ENCODE measurements around the gene TXNDC2. TPM values are rescaled to one million over a fixed set of nuclear protein-coding genes. Genes with fewer than 3 reads are reported as not detected.

TXNDC2 gene
- total and polyA plus RNA-seq, 10 of the 15 experiments (the other 5 are each of a cell fraction or from before 2014, with no cell fraction given), result 0.04 to 0.07 (median 0.06) TPM; not detected in 7

DNA sequence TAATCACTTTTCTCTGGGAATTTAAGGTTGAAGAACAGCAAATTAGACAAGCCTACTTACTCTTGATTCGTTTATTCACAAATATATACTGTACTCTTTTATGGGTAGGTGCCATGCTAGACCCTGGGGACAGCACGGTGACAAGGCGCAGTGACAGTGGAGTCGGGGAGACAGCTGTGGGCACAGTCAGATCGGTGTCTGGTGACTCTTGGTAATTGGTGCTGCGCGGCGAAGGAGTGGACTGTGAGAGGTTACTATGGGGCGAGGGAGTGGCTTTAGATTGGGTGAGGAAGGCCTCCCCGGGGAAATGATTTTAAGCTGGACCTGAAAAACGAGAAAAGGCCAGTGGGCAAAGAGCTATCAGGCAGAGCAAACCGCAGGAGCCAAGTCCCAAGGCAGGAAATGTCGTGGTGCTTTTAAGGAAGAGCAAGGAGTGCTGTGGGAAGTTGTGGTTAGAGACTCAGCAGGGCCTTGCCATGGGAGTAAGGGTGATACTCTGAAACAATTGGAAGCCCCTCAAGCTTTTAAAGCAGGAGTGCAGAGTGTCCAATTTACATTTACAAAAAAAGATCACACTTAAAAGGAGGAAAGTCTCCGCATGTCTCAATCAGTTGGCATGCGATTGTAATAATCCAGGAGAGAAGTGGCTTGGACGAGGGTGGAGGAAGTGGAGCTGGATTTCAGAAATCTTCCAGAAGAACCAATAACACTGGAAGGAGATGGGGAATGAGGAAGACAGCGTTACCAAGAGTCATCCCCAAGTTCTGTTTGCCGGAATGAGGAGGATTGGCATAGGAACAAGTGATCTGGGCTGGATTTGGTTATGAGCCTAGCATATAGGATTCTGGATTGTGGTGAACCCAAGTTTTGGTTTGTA, 36.1 kb upstream of the TXNDC2 start:
- no peak overlapping the region for H3K9ac ChIP-seq (ENCODE audit: control insufficient read depth, insufficient read depth, low read length)
- H3K4me2 ChIP-seq (ENCODE audit: control insufficient read depth, insufficient read depth), result no peak overlapping the region
- TF ChIP-seq, protein P1, sequence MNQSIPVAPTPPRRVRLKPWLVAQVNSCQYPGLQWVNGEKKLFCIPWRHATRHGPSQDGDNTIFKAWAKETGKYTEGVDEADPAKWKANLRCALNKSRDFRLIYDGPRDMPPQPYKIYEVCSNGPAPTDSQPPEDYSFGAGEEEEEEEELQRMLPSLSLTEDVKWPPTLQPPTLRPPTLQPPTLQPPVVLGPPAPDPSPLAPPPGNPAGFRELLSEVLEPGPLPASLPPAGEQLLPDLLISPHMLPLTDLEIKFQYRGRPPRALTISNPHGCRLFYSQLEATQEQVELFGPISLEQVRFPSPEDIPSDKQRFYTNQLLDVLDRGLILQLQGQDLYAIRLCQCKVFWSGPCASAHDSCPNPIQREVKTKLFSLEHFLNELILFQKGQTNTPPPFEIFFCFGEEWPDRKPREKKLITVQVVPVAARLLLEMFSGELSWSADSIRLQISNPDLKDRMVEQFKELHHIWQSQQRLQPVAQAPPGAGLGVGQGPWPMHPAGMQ (IDR thresholded peaks at IDR 0.05; ENCODE audit: borderline replicate concordance), result no peak
- TF ChIP-seq NR2C2 (IDR thresholded peaks at IDR 0.05; ENCODE audit: borderline replicate concordance, control insufficient read depth, insufficient read length, low read depth) (no peak), CTCF (IDR thresholded peaks at IDR 0.05 in 2 of 3, conservative IDR thresholded peaks at IDR 0.05 in 1 of 3; ENCODE audit: control insufficient read depth in 2 of 3, extremely low read depth in 1 of 3, insufficient read depth in 1 of 3, low read depth in 3 of 3, low read length in 3 of 3) (no peak), BMI1 (IDR thresholded peaks at IDR 0.05; ENCODE audit: borderline replicate concordance) (no peak), STAT3 (IDR thresholded peaks at IDR 0.05; ENCODE audit: low read depth, low read length) (no peak), MEF2A (IDR thresholded peaks at IDR 0.05; ENCODE audit: insufficient read depth, low read depth, low read length) (no peak), TBL1XR1 (IDR thresholded peaks at IDR 0.05; ENCODE audit: low read depth, low read length) (no peak), FOS (IDR thresholded peaks at IDR 0.05; ENCODE audit: borderline replicate concordance, extremely low read depth, insufficient read length) (no peak)
- TF ChIP-seq, protein P2, sequence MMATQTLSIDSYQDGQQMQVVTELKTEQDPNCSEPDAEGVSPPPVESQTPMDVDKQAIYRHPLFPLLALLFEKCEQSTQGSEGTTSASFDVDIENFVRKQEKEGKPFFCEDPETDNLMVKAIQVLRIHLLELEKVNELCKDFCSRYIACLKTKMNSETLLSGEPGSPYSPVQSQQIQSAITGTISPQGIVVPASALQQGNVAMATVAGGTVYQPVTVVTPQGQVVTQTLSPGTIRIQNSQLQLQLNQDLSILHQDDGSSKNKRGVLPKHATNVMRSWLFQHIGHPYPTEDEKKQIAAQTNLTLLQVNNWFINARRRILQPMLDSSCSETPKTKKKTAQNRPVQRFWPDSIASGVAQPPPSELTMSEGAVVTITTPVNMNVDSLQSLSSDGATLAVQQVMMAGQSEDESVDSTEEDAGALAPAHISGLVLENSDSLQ (IDR thresholded peaks at IDR 0.05), result no peak
- TF ChIP-seq, protein P3, sequence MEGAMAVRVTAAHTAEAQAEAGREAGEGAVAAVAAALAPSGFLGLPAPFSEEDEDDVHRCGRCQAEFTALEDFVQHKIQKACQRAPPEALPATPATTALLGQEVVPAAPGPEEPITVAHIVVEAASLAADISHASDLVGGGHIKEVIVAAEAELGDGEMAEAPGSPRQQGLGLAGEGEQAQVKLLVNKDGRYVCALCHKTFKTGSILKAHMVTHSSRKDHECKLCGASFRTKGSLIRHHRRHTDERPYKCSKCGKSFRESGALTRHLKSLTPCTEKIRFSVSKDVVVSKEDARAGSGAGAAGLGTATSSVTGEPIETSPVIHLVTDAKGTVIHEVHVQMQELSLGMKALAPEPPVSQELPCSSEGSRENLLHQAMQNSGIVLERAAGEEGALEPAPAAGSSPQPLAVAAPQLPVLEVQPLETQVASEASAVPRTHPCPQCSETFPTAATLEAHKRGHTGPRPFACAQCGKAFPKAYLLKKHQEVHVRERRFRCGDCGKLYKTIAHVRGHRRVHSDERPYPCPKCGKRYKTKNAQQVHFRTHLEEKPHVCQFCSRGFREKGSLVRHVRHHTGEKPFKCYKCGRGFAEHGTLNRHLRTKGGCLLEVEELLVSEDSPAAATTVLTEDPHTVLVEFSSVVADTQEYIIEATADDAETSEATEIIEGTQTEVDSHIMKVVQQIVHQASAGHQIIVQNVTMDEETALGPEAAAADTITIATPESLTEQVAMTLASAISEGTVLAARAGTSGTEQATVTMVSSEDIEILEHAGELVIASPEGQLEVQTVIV (IDR thresholded peaks at IDR 0.05; ENCODE audit: borderline replicate concordance, partially characterized antibody), result no peak
- TF ChIP-seq, protein P4, sequence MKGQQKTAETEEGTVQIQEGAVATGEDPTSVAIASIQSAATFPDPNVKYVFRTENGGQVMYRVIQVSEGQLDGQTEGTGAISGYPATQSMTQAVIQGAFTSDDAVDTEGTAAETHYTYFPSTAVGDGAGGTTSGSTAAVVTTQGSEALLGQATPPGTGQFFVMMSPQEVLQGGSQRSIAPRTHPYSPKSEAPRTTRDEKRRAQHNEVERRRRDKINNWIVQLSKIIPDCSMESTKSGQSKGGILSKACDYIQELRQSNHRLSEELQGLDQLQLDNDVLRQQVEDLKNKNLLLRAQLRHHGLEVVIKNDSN (IDR thresholded peaks at IDR 0.05; ENCODE audit: borderline replicate concordance, extremely low read length, insufficient read depth, low read depth, low read length), result no peak

More for the DNA sequence above, 36.1 kb upstream of the TXNDC2 start:
- BruUV-seq (replicated peaks), result no TSS peak
- ATAC-seq (no peak), FAIRE-seq (no peak), DNase-seq (ENCODE audit: low read depth, low spot score) (no peak)
- H2AFZ ChIP-seq (ENCODE audit: control insufficient read depth, low read depth, low read length), result no peak overlapping the region
- H3K79me2 ChIP-seq (ENCODE audit: control insufficient read depth, insufficient read depth, low read length), result no peaks in the 10 kb centered on the region
- H3K4me3 ChIP-seq, result no peak overlapping the region
- ChIA-PET CTCF (no interaction called here), SMC1A (ENCODE audit: uncharacterized antibody, unreplicated experiment) (interaction anchor here (0.6 kb wide), 1 partner anchor 52 kb away, joined by 5 read pairs; no protein-coding TSS in a partner anchor), POLR2A (no interaction called here), RAD21 (ENCODE audit: unreplicated experiment) (no interaction called here)
- no peaks in the 10 kb centered on the region for H3K9me3 ChIP-seq (replicated peaks; ENCODE audit: control insufficient read depth, insufficient read depth, low read length)
- no peak overlapping the region for H3K27ac ChIP-seq (ENCODE audit: control insufficient read depth, insufficient read depth)
- H3K36me3 ChIP-seq (ENCODE audit: control insufficient read depth in 2 of 2, insufficient read depth in 2 of 2, low read length in 1 of 2), result no peaks in the 10 kb centered on the region
- no peaks in the 10 kb centered on the region for H3K27me3 ChIP-seq (replicated peaks in 1 of 2; ENCODE audit: control insufficient read depth in 2 of 2, insufficient read depth in 2 of 2, low read length in 1 of 2)
- no peaks in the 10 kb centered on the region for H4K20me1 ChIP-seq (ENCODE audit: control insufficient read depth, insufficient read depth)
- WGBS (ENCODE audit: insufficient coverage, insufficient replicate concordance, low lambda C conversion rate, missing lambda C conversion rate), result 72% methylated on average over 18 of the region's 18 CpGs
- in situ Hi-C loops (cut with MboI), result no loop called here
- intact Hi-C loops (cut with micrococcal nuclease; ENCODE audit: unreplicated experiment), result no loop called here
- no peaks in the 10 kb centered on the region for H3K4me1 ChIP-seq (ENCODE audit: control insufficient read depth, insufficient read depth, low read length)
